Fibroblast of the aortic adventitia (primary cell): ENCODE results near the gene IGSF8. TPM values are rescaled to one million over a fixed set of nuclear protein-coding genes. Genes with fewer than 3 reads are reported as not detected.

ENCODE experiments used
- DNase-seq: peaks from one replicate; pipeline ENCODE4 v3.0.0-alpha.2; 2010; ENCODE audit warnings: low read depth
- H3K4me3 ChIP-seq: 2 replicates; pipeline ENCODE4 v1.5.1; 2011; ENCODE audit warnings: low read depth, mild to moderate bottlenecking, control low read depth, low read length, moderate library complexity
- CTCF ChIP-seq: IDR thresholded peaks from 2 replicates; pipeline ENCODE4 v1.5.1; 2011; ENCODE audit warnings: mild to moderate bottlenecking, low read length, control low read depth, inconsistent platforms; ENCODE audit not compliant: insufficient read depth
- total RNA-seq: library from RNA; depleted of rRNA; stranded (reverse); fragments of >200 nt; gene quantifications from 2 replicates; pipeline ENCODE4 v1.2.3, GENCODE V29; 2012; ENCODE audit warnings: low replicate concordance

IGSF8 gene
- total RNA-seq, 1 donor, result 10.8 TPM

- DNase-seq, result no peak
- H3K4me3 ChIP-seq, result no peak overlapping the region
- no peak for TF ChIP-seq CTCF
Observed at GRCh38 chr1:160093624-160094290, 4.7 kb downstream of the IGSF8 start.

GRCh38 chr1:160093069-160093395, 5.4 kb downstream of the IGSF8 start:
- TF ChIP-seq CTCF, result no peak
- no peak overlapping the region for H3K4me3 ChIP-seq
- DNase-seq, result no peak

DNA sequence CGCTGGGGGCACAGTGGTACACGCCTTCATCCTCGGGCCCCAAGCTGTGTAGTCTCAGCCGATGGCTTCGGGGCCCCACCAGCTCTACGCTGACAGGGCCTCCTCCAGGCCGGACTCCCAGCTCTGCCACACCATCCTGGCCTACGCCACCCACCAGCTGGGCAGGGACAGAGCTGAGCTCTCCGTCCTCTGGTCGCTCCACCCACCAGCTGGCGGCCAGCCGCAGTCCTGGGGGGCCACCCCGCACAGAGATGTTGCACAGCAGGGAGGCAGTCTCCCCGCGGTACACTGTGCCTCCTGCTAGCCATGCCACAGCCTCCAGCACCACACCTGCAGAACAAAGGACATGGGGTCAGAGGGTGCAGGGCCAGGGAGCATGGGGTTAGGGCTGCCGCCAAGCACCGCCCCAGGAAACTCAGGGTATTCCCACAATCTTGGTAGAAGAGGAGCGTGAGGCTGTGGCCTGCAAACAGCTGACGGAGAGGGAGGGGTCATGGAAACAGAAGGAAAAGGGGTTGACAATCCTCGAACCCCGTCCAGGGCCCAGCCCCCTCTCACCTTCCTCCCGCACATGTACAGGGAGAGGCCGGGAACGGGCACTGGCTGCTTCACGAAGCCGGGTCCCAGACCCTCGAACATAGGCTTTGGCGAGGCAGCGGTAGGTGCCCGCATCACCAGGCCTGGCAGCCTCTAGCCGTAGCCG, 5.9 kb downstream of the IGSF8 start:
- H3K4me3 ChIP-seq, result no peak overlapping the region
- TF ChIP-seq CTCF, result no peak
- no peak for DNase-seq

- TF ChIP-seq CTCF, result no peak
- no peak for DNase-seq
- no peak overlapping the region for H3K4me3 ChIP-seq
Observed at GRCh38 chr1:160091666-160092223, 6.7 kb downstream of the IGSF8 start.

DNA sequence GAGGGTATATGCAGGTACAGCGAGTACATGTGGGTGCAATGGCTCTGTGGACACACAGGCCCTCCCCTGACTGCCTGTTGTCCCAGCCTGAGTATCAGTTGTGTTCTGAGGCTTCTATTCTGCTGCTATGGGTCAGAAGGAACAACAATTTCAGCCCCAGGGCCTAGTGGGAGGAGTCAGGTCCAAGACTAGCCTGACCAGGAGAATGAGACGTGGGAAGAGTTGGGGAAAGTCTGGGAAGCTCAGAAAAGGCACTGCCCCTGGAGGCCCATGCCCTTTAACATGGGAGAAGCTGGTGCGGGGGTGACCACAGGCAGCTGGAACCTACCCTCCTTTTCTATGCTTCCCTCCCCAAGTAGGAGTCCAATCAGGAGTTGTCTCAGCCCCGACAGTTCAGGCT, 7.7 kb downstream of the IGSF8 start:
- H3K4me3 ChIP-seq, result no peak overlapping the region
- TF ChIP-seq CTCF, result no peak

GRCh38 chr1:160089883-160090282, 8.5 kb downstream of the IGSF8 start:
- H3K4me3 ChIP-seq, result no peak overlapping the region
- TF ChIP-seq CTCF, result no peak
- no peak for DNase-seq

More for the DNA sequence above, 7.7 kb downstream of the IGSF8 start:
- no peak for DNase-seq
